SH-SY5Y (cell line): Measurements from ENCODE around the gene PTPN14.

Experiments used
- GATA2 ChIP-seq: IDR thresholded peaks from 2 replicates; pipeline ENCODE4 v1.6.1; 2011; ENCODE audit warnings: mild to moderate bottlenecking, low read depth, low read length
- GATA3 ChIP-seq: IDR thresholded peaks from 2 replicates; pipeline ENCODE4 v1.6.1; 2011; ENCODE audit warnings: low read depth, mild to moderate bottlenecking, low read length, moderate library complexity

DNA sequence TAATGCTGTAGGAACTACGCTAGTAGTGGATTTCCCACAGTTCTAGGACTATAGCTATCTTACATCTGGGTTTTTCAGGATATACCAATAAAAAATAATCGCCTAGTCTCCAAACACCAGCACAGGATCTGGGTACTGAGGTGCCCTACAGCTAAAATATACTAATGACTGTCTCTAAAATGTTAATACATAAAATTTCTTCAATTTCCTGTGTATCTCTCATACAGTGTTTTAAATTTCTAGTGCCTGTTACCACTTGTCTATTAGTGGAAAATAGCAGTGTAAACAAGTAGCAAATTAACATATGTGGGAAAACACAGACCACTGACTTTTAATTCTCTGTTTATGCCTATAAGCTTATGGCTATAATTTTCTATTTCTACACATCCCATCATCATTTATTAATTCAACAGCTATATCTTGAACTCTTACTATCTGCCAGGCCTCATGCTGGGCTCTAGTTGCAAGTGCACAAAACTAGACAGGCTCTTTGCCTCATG lies 16.1 kb upstream of the PTPN14 start:
- no peak for TF ChIP-seq GATA2
- TF ChIP-seq GATA3 = no peak
